ENCODE results near the gene NEUROG2.
"Not testable (repeated sequence)": the region's sequence is repeated elsewhere in the genome, so short reads cannot be mapped to it uniquely, and the experiment has no call there.

The NEUROG2 gene

GRCh38 chr4:112559053-112559452 lies 43.1 kb upstream of the NEUROG2 start:
- Histone ChIP-seq H3K4me2 (ENCODE audit: low read length) (no peak overlapping the region), H2AK5ac (ENCODE audit: low read length) (no peak overlapping the region), H2BK120ac (ENCODE audit: low read depth, low read length) (no peak overlapping the region), H4K5ac (ENCODE audit: low read length) (no peak overlapping the region), H3K36me3 (ENCODE audit: control insufficient read depth, insufficient read depth, low read length) (no peaks in the 10 kb centered on the region), H3K4me3 (ENCODE audit: low read length) (no peak overlapping the region), H3K4ac (ENCODE audit: low read depth, low read length) (no peak overlapping the region), H3K18ac (ENCODE audit: low read length) (no peak overlapping the region), H3K27me3 (ENCODE audit: insufficient read depth, low read length, poor library complexity) (no peaks in the 10 kb centered on the region), H3K23ac (ENCODE audit: low read length) (no peak overlapping the region), H3K27ac (ENCODE audit: low read depth, low read length) (no peak overlapping the region), H3K79me2 (ENCODE audit: control insufficient read depth, insufficient read depth, low read length) (no peaks in the 10 kb centered on the region), H3K9ac (ENCODE audit: low read length) (no peak overlapping the region), H3K79me1 (ENCODE audit: low read length) (no peaks in the 10 kb centered on the region), H2BK15ac (replicated peaks; ENCODE audit: low read depth) (no peak overlapping the region), H2BK5ac (ENCODE audit: low read length) (no peak overlapping the region), H4K8ac (ENCODE audit: low read depth, low read length) (no peak overlapping the region), H3K56ac (ENCODE audit: low read length) (no peak overlapping the region), H3K4me1 (ENCODE audit: control insufficient read depth, low read depth, low read length) (no peaks in the 10 kb centered on the region)
- no peak for DNase-seq
- no CpG with 5 or more reads among the region's 3 CpGs for WGBS (ENCODE audit: extremely low coverage, insufficient coverage, low lambda C conversion rate)

DNA sequence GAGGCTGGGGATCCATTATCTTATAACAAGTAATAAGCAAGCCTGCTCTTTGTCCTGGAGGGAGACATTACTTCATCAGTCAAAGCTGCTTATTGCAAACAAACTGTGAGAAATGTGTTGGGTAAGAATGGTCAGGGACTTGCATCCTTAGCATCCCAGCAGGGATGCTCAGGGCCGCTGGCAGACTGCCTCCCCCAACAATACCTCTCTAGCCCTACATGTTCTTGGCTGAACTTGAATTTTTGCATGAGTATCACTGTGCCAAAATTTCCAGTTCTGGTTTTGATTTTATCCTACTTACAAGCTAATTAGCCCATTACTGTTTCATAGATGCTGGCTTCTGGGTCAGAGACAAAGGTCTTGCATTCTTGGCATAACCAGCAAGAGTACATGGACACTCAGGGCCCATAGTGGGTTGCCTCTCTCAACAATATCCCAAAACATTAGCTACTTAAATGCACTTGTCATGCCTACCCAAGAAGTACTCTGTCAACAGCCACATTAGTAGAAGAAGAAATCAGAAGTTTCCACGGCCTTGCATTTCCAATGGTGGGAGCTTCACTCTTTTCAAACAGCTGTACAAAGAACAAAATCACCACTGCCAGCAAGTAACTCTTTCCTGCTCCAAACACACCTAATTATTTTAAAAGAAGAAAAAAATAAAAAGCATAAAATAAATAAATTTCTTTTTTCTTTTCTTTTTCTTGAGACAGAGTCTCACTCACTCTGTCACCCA lies 41.9 kb upstream of the NEUROG2 start:
- WGBS (ENCODE audit: extremely low coverage, insufficient coverage, low lambda C conversion rate) = no CpG with 5 or more reads among the region's 2 CpGs
- DNase-seq = peak; percentile 37

DNA sequence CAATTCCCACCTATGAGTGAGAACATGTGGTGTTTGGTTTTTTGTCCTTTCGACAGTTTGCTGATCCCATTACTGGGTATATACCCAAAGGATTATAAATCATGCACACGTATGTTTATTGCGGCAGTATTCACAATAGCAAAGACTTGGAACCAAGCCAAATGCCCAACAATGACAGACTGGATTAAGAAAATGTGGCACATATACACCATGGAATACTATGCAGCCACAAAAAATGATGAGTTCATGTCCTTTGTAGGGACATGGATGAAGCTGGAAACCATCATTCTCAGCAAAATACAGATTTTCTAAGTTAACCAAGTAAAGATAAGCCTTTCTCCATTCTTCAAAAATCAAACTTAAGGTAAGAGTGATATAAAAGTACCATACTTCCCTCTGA lies 38.3 kb upstream of the NEUROG2 start:
- not testable (repeated sequence) for H3K4me2 ChIP-seq (ENCODE audit: low read length); H3K79me1 ChIP-seq (ENCODE audit: low read length); H3K36me3 ChIP-seq (ENCODE audit: control insufficient read depth, insufficient read depth, low read length); DNase-seq; H3K18ac ChIP-seq (ENCODE audit: low read length); H4K8ac ChIP-seq (ENCODE audit: low read depth, low read length); H3K56ac ChIP-seq (ENCODE audit: low read length); H3K4me3 ChIP-seq (ENCODE audit: low read length); H2BK15ac ChIP-seq (replicated peaks; ENCODE audit: low read depth); H3K4me1 ChIP-seq (ENCODE audit: control insufficient read depth, low read depth, low read length); H4K5ac ChIP-seq (ENCODE audit: low read length); H3K23ac ChIP-seq (ENCODE audit: low read length); H3K27ac ChIP-seq (ENCODE audit: low read depth, low read length); H3K27me3 ChIP-seq (ENCODE audit: insufficient read depth, low read length, poor library complexity); H2BK120ac ChIP-seq (ENCODE audit: low read depth, low read length); H3K9ac ChIP-seq (ENCODE audit: low read length); H2AK5ac ChIP-seq (ENCODE audit: low read length); H3K79me2 ChIP-seq (ENCODE audit: control insufficient read depth, insufficient read depth, low read length); H3K4ac ChIP-seq (ENCODE audit: low read depth, low read length); H2BK5ac ChIP-seq (ENCODE audit: low read length)
- no CpG with 5 or more reads among the region's 3 CpGs for WGBS (ENCODE audit: extremely low coverage, insufficient coverage, low lambda C conversion rate)

More for the DNA sequence above, 41.9 kb upstream of the NEUROG2 start:
- Histone ChIP-seq H3K4me1 (ENCODE audit: control insufficient read depth, low read depth, low read length) (no peaks in the 10 kb centered on the region), H3K4me3 (ENCODE audit: low read length) (no peak overlapping the region), H3K23ac (ENCODE audit: low read length) (no peak overlapping the region), H4K5ac (ENCODE audit: low read length) (no peak overlapping the region), H3K9ac (ENCODE audit: low read length) (no peak overlapping the region), H2BK15ac (replicated peaks; ENCODE audit: low read depth) (no peak overlapping the region), H4K8ac (ENCODE audit: low read depth, low read length) (no peak overlapping the region), H3K4ac (ENCODE audit: low read depth, low read length) (no peak overlapping the region), H2AK5ac (ENCODE audit: low read length) (no peak overlapping the region), H3K4me2 (ENCODE audit: low read length) (no peak overlapping the region), H3K79me2 (ENCODE audit: control insufficient read depth, insufficient read depth, low read length) (no peaks in the 10 kb centered on the region), H3K79me1 (ENCODE audit: low read length) (no peaks in the 10 kb centered on the region), H3K27me3 (ENCODE audit: insufficient read depth, low read length, poor library complexity) (no peaks in the 10 kb centered on the region), H3K18ac (ENCODE audit: low read length) (no peak overlapping the region), H3K36me3 (ENCODE audit: control insufficient read depth, insufficient read depth, low read length) (no peaks in the 10 kb centered on the region), H2BK5ac (ENCODE audit: low read length) (no peak overlapping the region), H3K27ac (ENCODE audit: low read depth, low read length) (no peak overlapping the region), H3K56ac (ENCODE audit: low read length) (no peak overlapping the region), H2BK120ac (ENCODE audit: low read depth, low read length) (no peak overlapping the region)

DNA sequence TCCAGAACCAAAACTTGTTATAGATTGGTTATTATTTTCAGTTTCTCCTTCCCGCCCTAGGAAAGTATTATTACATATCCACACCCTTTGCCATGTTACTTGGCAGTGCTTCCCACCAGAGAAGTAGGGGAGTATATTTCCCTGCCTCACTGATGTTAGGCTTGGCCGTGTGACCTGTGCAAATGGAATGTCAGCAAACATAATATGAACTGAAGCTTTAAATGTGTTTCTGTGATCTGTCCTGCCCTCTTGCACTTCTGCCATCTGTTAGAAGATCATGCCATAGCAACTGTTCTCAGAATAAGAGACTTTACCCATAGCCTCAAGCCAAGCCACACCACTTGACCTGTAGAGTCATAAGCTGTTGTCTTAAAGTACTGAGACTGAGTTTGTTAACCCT lies 36.7 kb upstream of the NEUROG2 start:
- H3K4me1 ChIP-seq (ENCODE audit: control insufficient read depth, low read depth, low read length) = no peaks in the 10 kb centered on the region
- no peak overlapping the region for H3K23ac ChIP-seq (ENCODE audit: low read length)
- no peak overlapping the region for H3K9ac ChIP-seq (ENCODE audit: low read length)
- no peak overlapping the region for H3K4ac ChIP-seq (ENCODE audit: low read depth, low read length)
- no peak overlapping the region for H4K8ac ChIP-seq (ENCODE audit: low read depth, low read length)
- no peak for DNase-seq
- H4K5ac ChIP-seq (ENCODE audit: low read length) = no peak overlapping the region
- H3K36me3 ChIP-seq (ENCODE audit: control insufficient read depth, insufficient read depth, low read length) = no peaks in the 10 kb centered on the region
- no peaks in the 10 kb centered on the region for H3K27me3 ChIP-seq (ENCODE audit: insufficient read depth, low read length, poor library complexity)
- no peaks in the 10 kb centered on the region for H3K79me2 ChIP-seq (ENCODE audit: control insufficient read depth, insufficient read depth, low read length)
- H3K27ac ChIP-seq (ENCODE audit: low read depth, low read length) = no peak overlapping the region
- no CpG with 5 or more reads among the region's 2 CpGs for WGBS (ENCODE audit: extremely low coverage, insufficient coverage, low lambda C conversion rate)
- no peaks in the 10 kb centered on the region for H3K79me1 ChIP-seq (ENCODE audit: low read length)
- H3K56ac ChIP-seq (ENCODE audit: low read length) = no peak overlapping the region
- H3K4me3 ChIP-seq (ENCODE audit: low read length) = no peak overlapping the region
- no peak overlapping the region for H2BK15ac ChIP-seq (replicated peaks; ENCODE audit: low read depth)
- no peak overlapping the region for H2AK5ac ChIP-seq (ENCODE audit: low read length)
- no peak overlapping the region for H3K18ac ChIP-seq (ENCODE audit: low read length)
- H2BK5ac ChIP-seq (ENCODE audit: low read length) = no peak overlapping the region
- no peak overlapping the region for H3K4me2 ChIP-seq (ENCODE audit: low read length)
- no peak overlapping the region for H2BK120ac ChIP-seq (ENCODE audit: low read depth, low read length)

GRCh38 chr4:112550728-112551127 lies 34.7 kb upstream of the NEUROG2 start:
- Histone ChIP-seq H3K56ac (ENCODE audit: low read length) (no peak overlapping the region), H3K4me2 (ENCODE audit: low read length) (no peak overlapping the region), H3K4me3 (ENCODE audit: low read length) (no peak overlapping the region), H3K79me1 (ENCODE audit: low read length) (no peaks in the 10 kb centered on the region), H3K18ac (ENCODE audit: low read length) (no peak overlapping the region), H2AK5ac (ENCODE audit: low read length) (no peak overlapping the region), H3K27ac (ENCODE audit: low read depth, low read length) (no peak overlapping the region), H4K5ac (ENCODE audit: low read length) (no peak overlapping the region), H3K36me3 (ENCODE audit: control insufficient read depth, insufficient read depth, low read length) (no peaks in the 10 kb centered on the region), H3K9ac (ENCODE audit: low read length) (no peak overlapping the region), H3K23ac (ENCODE audit: low read length) (no peak overlapping the region), H2BK5ac (ENCODE audit: low read length) (no peak overlapping the region), H3K27me3 (ENCODE audit: insufficient read depth, low read length, poor library complexity) (no peaks in the 10 kb centered on the region), H2BK15ac (replicated peaks; ENCODE audit: low read depth) (no peak overlapping the region), H3K4me1 (ENCODE audit: control insufficient read depth, low read depth, low read length) (no peaks in the 10 kb centered on the region), H4K8ac (ENCODE audit: low read depth, low read length) (no peak overlapping the region), H3K79me2 (ENCODE audit: control insufficient read depth, insufficient read depth, low read length) (no peaks in the 10 kb centered on the region), H2BK120ac (ENCODE audit: low read depth, low read length) (no peak overlapping the region), H3K4ac (ENCODE audit: low read depth, low read length) (no peak overlapping the region)
- WGBS (ENCODE audit: extremely low coverage, insufficient coverage, low lambda C conversion rate) = no CpG with 5 or more reads among the region's 2 CpGs
- DNase-seq = no peak

DNA sequence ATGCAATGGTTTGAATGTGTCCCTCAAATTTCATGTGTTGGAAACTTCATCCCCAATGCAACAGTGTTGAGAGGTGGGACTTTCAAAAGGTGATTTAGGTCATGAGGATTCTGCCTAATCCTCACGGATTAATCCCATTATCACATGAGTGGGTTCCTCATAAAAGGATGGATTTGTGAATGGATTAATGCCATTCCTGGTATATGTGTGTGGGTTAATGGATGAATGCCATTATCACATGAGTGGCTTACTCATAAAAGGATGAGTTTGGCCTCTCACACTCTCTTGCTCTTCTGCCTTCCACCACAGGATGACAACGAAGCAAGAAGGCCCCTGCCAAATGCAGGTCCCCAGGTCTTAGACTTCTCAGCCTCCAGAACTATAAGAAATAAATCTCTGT lies 30.5 kb upstream of the NEUROG2 start:
- Histone ChIP-seq H3K56ac (ENCODE audit: low read length) (no peak overlapping the region), H3K4me1 (ENCODE audit: control insufficient read depth, low read depth, low read length) (no peaks in the 10 kb centered on the region), H3K23ac (ENCODE audit: low read length) (no peak overlapping the region), H3K27me3 (ENCODE audit: insufficient read depth, low read length, poor library complexity) (no peaks in the 10 kb centered on the region), H4K5ac (ENCODE audit: low read length) (no peak overlapping the region), H3K18ac (ENCODE audit: low read length) (no peak overlapping the region), H3K27ac (ENCODE audit: low read depth, low read length) (no peak overlapping the region), H2BK15ac (replicated peaks; ENCODE audit: low read depth) (no peak overlapping the region), H3K9ac (ENCODE audit: low read length) (no peak overlapping the region), H3K79me2 (ENCODE audit: control insufficient read depth, insufficient read depth, low read length) (no peaks in the 10 kb centered on the region), H2AK5ac (ENCODE audit: low read length) (no peak overlapping the region), H2BK5ac (ENCODE audit: low read length) (no peak overlapping the region), H4K8ac (ENCODE audit: low read depth, low read length) (no peak overlapping the region), H3K4me2 (ENCODE audit: low read length) (no peak overlapping the region), H3K36me3 (ENCODE audit: control insufficient read depth, insufficient read depth, low read length) (no peaks in the 10 kb centered on the region), H2BK120ac (ENCODE audit: low read depth, low read length) (no peak overlapping the region), H3K79me1 (ENCODE audit: low read length) (no peaks in the 10 kb centered on the region), H3K4ac (ENCODE audit: low read depth, low read length) (no peak overlapping the region), H3K4me3 (ENCODE audit: low read length) (no peak overlapping the region)
- WGBS (ENCODE audit: extremely low coverage, insufficient coverage, low lambda C conversion rate) = no CpG with 5 or more reads among the region's 2 CpGs
- no peak for DNase-seq
